Measurements from ENCODE around the gene PRTG.
"Not testable (repeated sequence)": the region's sequence is repeated elsewhere in the genome, so short reads cannot be mapped to it uniquely, and the experiment has no call there.

The PRTG gene

GRCh38 chr15:55696221-55696620, 46.7 kb downstream of the PRTG start:
- DNase-seq (ENCODE audit: low read depth, low spot score) = no peak

- no peak for DNase-seq (ENCODE audit: low read depth, low spot score)
Observed at GRCh38 chr15:55695432-55695831, 47.5 kb downstream of the PRTG start.

- no peak for DNase-seq (ENCODE audit: low read depth, low spot score)
Observed at GRCh38 chr15:55694652-55695150, 48.3 kb downstream of the PRTG start.

GRCh38 chr15:55693116-55693515, 49.8 kb downstream of the PRTG start:
- DNase-seq (ENCODE audit: low read depth, low spot score) = not testable (repeated sequence)

GRCh38 chr15:55687792-55688191, 55.2 kb downstream of the PRTG start:
- DNase-seq (ENCODE audit: low read depth, low spot score) = no peak

GRCh38 chr15:55685286-55685685, 57.7 kb downstream of the PRTG start:
- no peak for DNase-seq (ENCODE audit: low read depth, low spot score)

GRCh38 chr15:55683376-55683775, 59.6 kb downstream of the PRTG start:
- DNase-seq (ENCODE audit: low read depth, low spot score) = no peak

GRCh38 chr15:55681631-55682030, 61.3 kb downstream of the PRTG start:
- no peak for DNase-seq (ENCODE audit: low read depth, low spot score)

GRCh38 chr15:55676507-55676906, 66.4 kb downstream of the PRTG start:
- DNase-seq (ENCODE audit: low read depth, low spot score) = no peak

- DNase-seq (ENCODE audit: low read depth, low spot score) = no peak
Observed at GRCh38 chr15:55673287-55673686, 69.7 kb downstream of the PRTG start.

GRCh38 chr15:55669270-55669669, 73.7 kb downstream of the PRTG start:
- DNase-seq (ENCODE audit: low read depth, low spot score) = no peak

- no peak for DNase-seq (ENCODE audit: low read depth, low spot score)
Observed at GRCh38 chr15:55665605-55666227, 77.2 kb downstream of the PRTG start.

- no peak for DNase-seq (ENCODE audit: low read depth, low spot score)
Observed at GRCh38 chr15:55661428-55661827, 81.5 kb downstream of the PRTG start.

- no peak for DNase-seq (ENCODE audit: low read depth, low spot score)
Observed at GRCh38 chr15:55660153-55660552, 82.8 kb downstream of the PRTG start.

GRCh38 chr15:55659481-55659880, 83.5 kb downstream of the PRTG start:
- DNase-seq (ENCODE audit: low read depth, low spot score) = no peak

- no peak for DNase-seq (ENCODE audit: low read depth, low spot score)
Observed at GRCh38 chr15:55658886-55659285, 84.1 kb downstream of the PRTG start.

- no peak for DNase-seq (ENCODE audit: low read depth, low spot score)
Observed at GRCh38 chr15:55654561-55655031, 88.4 kb downstream of the PRTG start.

- DNase-seq (ENCODE audit: low read depth, low spot score) = no peak
Observed at GRCh38 chr15:55652909-55653495, 90.0 kb downstream of the PRTG start.

- no peak for DNase-seq (ENCODE audit: low read depth, low spot score)
Observed at GRCh38 chr15:55652359-55652758, 90.6 kb downstream of the PRTG start.

- DNase-seq (ENCODE audit: low read depth, low spot score) = no peak
Observed at GRCh38 chr15:55649058-55649423, 93.9 kb downstream of the PRTG start.

- DNase-seq (ENCODE audit: low read depth, low spot score) = no peak
Observed at GRCh38 chr15:55638764-55639163, 104.2 kb downstream of the PRTG start.

- no peak for DNase-seq (ENCODE audit: low read depth, low spot score)
Observed at GRCh38 chr15:55637086-55637485, 105.9 kb downstream of the PRTG start.

- no peak for DNase-seq (ENCODE audit: low read depth, low spot score)
Observed at GRCh38 chr15:55633731-55634130, 109.2 kb downstream of the PRTG start.

GRCh38 chr15:55632434-55632833, 110.5 kb downstream of the PRTG start:
- DNase-seq (ENCODE audit: low read depth, low spot score) = no peak
